OCI-LY3 (cell line): ENCODE results near the gene SPDYA.

Experiments
- EZH2phosphoT487 ChIP-seq: fragments of 200-600 bp; shearing (Covaris generic); IDR thresholded peaks from 2 replicates; pipeline ENCODE4 v1.6.1; 2018; ENCODE audit warnings: antibody characterized with exemption, mixed run types, low read depth
- TF ChIP-seq, protein P1 (sequence below): fragments of 200-600, 300-600 bp; sonication (generic); IDR thresholded peaks from 2 replicates; pipeline ENCODE4 v1.5.1; 2014; ENCODE audit warnings: antibody characterized with exemption, low read length, low read depth

DNA sequence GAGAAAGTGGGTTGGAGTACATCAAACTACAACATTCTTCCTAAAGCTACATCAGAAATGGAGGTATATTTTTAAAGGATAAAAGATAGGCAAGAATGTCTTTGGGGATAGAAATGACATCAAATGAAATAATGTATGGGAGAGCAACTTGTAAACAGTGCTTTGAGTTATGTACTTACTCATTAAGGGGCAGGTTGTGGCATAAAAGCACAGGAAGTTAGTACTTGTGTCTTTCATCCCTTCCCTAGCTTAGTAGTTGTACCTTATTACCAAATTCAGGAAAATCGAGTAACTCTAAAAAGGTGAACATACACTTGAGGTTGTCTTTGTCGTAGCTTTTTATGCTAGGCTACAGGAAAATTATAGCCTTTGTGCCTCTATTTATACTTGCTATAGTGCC is 30.1 kb upstream of the SPDYA start:
- TF ChIP-seq, protein P1, sequence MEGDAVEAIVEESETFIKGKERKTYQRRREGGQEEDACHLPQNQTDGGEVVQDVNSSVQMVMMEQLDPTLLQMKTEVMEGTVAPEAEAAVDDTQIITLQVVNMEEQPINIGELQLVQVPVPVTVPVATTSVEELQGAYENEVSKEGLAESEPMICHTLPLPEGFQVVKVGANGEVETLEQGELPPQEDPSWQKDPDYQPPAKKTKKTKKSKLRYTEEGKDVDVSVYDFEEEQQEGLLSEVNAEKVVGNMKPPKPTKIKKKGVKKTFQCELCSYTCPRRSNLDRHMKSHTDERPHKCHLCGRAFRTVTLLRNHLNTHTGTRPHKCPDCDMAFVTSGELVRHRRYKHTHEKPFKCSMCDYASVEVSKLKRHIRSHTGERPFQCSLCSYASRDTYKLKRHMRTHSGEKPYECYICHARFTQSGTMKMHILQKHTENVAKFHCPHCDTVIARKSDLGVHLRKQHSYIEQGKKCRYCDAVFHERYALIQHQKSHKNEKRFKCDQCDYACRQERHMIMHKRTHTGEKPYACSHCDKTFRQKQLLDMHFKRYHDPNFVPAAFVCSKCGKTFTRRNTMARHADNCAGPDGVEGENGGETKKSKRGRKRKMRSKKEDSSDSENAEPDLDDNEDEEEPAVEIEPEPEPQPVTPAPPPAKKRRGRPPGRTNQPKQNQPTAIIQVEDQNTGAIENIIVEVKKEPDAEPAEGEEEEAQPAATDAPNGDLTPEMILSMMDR = no peak
- no peak for TF ChIP-seq EZH2phosphoT487
